T-helper 1 cell (primary cell): ENCODE data around the gene FAM20A.
A peak's percentile ranks its signal among the peaks of the same experiment; 100 is the strongest.
"Not testable (repeated sequence)": the region's sequence is repeated elsewhere in the genome, so short reads cannot be mapped to it uniquely, and the experiment has no call there.

Experiments
- DNase-seq, 5 donors: peaks; one replicate each; pipeline ENCODE4 v3.0.0-alpha.2; 2012 to 2020

The FAM20A gene

DNA sequence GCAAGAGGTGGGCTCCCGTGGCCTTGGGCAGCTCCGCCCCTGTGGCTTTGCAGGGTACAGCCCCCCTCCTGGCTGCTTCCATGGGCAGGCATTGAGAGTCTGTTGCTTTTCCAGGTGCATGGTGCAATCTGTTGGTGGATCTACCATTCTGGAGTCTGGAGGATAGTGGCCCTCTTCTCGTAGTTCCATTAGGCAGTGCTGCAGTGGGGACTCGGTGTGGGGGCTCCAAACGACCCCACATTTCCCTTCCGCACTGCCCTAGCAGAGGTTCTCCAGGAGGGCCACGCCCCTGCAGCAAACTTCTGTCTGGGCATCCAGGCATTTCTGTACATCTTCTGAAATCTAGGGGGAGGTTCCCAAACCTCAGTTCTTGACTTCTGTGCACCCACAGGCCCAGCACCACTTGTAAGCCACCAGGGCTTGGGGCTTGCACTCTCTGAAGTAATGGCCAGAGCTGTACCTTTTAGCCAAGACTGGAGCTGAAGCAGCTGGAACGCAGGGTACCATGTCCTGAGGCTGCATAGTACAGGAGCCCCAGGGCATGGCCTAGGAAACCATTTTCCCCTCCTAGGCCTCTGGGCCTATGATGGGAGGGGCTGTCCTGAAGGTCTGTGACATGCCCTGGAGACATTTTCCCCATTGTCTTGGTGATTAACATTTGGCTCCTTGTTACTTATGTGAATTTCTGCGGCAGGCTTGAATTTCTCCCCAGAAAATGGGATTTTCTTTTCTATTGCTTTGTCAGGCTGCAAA, 82.9 kb downstream of the FAM20A start:
- no peak for DNase-seq

DNA sequence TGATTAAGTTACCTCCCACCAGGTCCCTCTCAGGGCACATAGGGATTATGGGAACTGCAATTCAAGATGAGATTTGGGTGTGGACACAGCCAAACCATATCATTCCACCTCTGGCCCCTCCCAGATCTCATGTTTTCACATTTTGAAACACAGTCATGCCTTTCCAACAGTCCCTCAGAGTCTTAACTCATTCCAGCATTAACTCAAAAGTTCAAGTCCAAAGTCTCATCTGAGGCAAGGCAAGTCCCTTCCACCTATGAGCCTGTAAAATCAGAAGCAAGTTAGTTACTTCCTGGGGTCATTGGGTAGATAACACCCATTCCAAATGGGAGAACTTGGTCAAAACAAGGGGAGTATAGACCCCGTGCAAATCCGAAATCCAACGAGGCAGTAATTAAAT, 83.6 kb downstream of the FAM20A start:
- DNase-seq: not testable (repeated sequence)

DNA sequence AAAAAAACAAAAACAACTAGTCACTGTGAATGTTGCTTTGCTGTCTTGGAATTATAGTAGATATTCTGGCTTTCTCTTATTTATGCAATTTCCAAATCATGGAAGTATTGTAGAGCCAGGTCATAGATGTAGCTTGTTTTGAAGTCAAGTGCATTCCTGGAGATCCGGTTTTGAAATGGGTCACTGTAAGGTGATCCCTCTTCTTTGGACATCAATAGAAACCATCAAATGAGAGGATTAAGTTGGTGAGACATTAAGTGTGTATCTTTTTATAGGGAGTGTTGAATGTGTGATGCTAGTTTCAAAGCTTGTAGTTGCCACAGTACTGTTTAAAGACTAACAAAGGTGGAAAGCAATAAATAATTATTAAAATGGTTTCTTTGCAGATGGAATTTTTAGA, 84.4 kb downstream of the FAM20A start:
- DNase-seq: no peak

DNA sequence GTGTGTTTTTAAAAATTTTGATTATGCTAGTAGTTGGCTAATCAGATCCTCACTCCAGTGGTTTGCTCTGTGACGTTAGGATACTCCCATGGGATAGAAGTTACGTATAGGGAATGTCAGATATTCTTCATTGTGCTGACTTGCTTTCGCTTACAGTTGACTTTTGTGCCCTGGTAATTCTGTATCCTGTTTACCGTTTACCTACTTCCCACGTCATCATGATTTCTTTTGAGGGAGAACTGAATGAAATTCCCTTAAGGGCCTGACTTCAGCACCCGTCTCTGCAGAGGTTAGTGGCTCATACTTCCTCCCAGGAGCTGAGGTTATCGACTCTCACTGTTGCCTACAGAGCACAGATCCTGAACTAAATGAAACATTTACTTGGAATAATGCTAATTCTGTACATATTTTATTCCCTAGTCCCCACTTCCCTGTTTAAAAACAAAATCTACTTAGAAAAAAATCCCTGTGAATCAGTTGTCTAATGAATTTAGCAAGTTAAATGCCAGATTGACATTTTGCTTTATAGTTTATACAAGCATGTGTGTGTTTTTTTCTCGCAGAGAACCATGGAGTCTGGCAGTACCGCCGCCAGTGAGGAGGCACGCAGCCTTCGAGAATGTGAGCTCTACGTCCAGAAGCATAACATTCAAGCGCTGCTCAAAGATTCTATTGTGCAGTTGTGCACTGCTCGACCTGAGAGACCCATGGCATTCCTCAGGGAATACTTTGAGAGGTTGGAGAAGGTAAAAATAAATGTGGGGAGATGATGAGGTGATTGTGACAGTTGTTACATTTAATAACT, 86.1 kb downstream of the FAM20A start:
- DNase-seq: no peak

DNA sequence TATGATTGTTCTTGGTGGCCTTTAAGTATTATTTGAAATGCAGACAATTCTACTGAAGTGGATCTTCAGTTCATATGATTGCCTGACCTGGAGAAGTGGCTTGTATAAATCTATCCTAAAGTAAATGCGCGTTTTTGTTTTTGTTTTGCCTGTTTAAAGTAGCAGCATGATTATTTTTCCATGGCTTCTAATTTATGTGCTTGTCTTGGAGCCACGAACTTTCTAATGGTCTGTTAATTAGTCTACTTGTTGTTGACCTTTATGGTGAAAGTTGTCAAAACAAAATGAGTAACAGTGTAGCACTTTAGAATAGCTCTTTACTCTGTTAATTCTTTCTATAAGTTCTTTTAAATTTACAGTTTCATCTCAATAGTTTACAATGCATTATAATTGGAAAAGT, 87.2 kb downstream of the FAM20A start:
- DNase-seq: no peak

DNA sequence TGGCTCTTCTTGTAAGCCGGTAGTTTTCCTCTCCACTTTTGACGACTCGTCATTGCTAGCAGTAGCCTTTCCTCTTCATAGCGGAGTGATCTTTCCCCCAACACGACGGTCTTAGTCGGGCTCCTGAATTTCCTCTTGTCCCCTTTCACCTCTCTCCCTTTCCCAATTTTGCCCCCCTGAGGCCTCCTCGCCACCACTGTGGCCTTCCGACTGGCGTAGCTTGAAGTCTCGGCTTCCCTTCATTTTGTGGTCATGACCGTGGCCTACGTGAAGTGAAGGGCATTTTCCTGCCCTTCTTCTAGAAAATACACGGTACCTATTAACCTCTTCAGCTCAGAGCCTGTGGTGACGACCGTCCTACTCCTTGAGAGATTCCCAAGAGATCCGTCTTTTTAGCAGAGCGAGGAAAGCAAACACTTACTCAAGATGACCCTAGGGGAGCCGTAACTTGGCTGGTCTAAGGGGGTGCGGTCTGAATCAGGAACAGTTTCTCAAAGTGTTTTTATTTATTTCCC, 88.2 kb downstream of the FAM20A start:
- DNase-seq: peak in 2 of 5 donors; percentile 14 to 21

DNA sequence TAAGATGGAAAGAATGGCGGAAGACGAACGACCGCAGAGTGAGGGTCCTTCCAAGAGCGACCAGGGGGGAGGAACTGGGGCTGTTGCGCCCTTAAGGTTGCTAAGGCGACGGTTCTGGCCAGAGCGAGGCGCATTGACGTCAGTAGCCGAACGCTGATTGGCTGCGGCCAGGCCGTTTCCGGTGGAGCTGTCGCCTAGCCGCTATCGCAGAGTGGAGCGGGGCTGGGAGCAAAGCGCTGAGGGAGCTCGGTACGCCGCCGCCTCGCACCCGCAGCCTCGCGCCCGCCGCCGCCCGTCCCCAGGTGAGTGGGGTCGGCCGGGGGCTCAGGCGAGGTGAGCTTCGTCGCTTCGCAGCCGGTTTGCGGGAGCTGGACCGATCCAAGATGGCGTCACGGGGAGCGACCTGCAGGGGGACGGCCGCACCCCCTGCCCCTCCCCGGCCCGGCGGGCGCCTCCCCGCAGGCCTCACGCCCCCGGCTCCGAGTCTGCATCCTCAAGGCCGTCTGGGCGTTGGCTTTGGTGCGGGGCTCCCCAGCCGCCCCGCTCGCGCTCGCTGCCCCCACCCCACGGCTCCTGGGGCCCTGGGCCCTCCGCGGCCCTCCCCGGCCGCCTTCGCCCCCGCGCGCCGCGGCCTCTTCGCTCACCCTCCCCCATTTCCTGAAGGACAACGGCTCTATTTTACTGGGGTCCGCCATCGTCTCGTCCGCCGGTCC, 88.8 kb downstream of the FAM20A start, which contains the start of gene PRKAR1A:
Gene PRKAR1A (plus strand): TSS at position 184 of the 713 bp plus-strand sequence. CDS start 2,970 bp downstream, outside the sequence.
- DNase-seq: peak; percentile 82 to 92 (median 89)

DNA sequence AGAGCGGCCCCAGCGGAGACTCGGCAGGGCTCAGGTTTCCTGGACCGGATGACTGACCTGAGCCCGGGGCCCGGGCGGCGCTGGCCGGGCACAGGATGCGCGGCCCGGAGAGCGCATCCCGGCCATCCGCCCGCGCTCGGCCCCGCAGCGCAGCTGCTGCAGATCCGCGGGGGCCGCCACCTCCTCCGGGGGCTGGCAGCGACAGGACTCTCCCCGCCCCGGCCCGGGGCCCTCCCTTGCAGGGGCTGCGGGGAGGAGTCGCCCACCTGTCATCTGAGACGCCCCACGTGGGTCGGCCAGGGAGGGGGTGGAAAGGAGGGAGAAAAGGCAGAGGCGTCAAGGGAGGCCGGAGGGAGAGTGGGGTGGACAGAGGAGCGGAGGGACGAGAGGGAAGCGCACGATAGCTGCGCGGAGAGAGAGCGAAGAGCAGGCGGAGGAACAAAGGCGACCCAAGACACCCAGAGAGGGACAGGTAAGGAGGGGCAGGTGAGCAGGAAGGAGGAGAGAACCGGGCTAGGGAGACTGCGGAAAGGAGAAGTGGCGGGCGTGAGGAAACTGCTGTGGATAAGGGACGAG, 89.4 kb downstream of the FAM20A start:
- peak in 4 of 5 donors; percentile 43 to 69 (median 58) for DNase-seq

DNA sequence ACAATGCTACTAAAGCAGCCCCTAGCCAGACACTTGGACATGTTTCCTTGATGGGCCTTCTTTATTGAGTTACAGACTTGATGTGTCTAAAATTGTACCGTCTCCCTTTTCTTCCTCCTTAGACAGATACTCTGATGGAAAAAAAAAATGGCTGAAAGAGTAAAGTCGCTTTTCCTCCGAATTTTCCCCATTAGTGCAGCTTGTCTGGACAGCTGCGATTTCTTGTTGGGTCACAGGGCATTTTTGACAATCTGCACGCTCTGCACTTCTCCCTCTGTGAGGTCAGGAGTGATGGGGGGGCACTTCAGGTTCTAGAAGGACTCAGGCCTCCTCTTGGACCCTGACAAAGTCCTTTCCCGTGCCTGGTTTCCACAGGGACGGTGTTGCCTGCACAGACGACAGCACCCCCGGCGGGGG, 89.9 kb downstream of the FAM20A start:
- DNase-seq: no peak

DNA sequence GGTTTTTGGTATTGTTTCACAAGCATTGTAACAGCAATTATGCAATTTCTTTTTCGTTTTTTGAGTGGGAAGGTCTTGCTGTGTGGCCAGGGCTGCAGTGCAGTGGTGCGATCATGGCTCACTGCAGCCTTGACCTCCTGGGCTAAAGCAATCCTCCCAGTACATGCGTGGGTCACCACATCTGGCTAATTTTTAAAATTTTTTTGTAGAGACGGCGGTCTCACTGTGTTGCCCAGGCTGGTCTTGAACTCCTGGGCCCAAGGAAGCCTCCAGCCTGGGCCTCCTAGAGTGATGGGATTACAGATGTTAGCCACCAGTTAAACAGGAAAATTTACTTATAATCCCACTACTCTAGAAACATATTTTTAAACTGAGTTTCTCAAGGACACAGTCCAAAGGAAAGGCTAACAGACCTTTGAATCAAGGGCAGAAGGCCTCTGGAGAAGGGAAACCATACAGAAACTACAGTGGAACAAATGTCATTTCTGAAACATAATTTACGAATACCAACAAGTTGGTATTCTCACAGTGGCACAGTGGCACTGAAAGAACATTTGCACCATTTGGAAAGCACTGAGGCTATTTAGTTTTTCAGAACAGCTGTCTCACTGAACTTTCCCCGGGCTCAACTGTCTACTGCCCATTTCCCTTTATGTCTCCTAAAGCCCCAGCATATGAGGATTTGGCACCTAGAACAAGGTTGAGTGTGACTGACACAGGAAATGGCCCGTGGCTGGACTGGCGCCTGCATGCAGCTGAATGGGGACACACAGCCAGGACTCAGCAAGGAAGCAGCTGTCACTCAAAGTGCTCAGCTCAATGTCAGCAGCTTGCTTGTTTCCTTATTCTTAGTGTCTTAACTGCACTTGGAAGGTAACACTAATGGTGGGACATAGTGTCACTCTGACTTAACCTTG, 91.8 kb downstream of the FAM20A start:
- DNase-seq: peak in 1 of 5 donors; percentile 36

DNA sequence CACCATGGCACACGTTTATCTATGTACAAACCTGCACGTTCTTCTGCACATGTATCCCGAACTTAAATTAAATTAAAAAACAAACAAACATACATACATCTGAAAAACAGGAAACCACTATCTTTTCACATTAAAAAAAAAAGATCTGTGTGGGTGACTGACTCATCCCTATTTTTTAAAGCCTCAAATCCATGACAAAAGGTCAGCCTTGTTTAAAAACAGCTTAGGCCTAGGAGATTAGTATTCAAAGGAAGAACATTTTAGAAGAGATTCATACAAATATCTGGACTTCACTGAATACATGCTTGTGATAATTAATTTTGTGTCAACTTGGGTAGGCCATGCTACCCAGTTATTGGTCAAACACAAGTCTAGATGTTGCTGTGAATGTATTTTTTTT, 93.6 kb downstream of the FAM20A start:
- no peak for DNase-seq

DNA sequence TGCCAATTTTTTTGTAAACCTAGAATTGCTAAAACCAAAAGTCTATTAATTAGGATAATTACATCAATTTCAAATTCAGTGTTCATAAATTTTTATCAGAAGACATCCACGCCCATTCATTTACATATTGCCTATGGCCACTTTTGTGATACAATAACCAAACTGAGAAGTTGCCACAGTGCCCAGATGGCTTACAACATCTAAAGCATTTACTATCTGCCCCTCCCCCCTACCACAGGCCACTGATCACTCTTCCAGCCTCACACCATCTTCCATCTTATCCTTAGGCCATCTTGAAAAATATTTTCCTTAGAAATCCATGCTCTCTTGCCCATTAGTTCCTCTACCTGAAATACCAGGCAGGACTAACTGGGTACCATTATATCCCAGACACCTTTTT, 95.2 kb downstream of the FAM20A start:
- no peak for DNase-seq

DNA sequence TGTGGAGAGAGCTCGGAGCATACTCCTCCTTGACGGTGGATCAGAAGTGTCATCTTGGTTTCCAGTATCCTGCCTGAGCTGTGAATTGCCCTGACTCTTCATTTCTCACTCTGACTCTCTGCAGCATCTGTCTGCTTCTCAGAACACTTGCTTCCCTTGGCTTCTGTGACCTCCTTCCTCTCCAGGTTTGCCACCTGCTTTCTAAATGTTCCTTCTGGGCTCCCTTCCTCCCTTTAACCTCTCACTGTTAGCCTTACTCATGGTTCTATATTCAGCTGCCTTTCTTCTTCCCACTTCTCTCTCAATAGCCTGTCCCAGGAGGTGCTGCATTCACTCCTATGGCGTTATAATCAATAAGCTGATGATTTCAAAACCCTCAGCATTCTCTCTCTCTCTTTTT, 100.1 kb downstream of the FAM20A start:
- DNase-seq: peak in 1 of 5 donors; percentile 38

DNA sequence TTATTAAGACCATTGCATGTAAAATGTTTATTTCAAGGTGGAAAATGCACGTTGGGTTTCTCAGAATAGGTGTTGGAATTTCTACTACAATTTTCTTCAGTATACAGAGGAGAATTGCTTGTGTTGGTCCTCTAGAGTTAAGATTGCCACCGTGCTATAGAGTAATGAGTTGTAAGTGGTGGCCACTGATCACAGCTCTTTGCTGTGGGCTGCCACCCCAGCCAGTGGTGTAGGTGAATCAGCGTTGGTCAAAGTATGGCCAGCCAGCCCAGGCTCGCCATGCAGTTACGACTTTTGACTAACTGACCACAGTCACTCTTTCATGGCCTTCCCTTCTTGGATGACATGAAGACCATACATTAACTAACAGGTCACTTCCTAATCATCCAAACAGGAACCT, 101.6 kb downstream of the FAM20A start:
- DNase-seq: no peak

DNA sequence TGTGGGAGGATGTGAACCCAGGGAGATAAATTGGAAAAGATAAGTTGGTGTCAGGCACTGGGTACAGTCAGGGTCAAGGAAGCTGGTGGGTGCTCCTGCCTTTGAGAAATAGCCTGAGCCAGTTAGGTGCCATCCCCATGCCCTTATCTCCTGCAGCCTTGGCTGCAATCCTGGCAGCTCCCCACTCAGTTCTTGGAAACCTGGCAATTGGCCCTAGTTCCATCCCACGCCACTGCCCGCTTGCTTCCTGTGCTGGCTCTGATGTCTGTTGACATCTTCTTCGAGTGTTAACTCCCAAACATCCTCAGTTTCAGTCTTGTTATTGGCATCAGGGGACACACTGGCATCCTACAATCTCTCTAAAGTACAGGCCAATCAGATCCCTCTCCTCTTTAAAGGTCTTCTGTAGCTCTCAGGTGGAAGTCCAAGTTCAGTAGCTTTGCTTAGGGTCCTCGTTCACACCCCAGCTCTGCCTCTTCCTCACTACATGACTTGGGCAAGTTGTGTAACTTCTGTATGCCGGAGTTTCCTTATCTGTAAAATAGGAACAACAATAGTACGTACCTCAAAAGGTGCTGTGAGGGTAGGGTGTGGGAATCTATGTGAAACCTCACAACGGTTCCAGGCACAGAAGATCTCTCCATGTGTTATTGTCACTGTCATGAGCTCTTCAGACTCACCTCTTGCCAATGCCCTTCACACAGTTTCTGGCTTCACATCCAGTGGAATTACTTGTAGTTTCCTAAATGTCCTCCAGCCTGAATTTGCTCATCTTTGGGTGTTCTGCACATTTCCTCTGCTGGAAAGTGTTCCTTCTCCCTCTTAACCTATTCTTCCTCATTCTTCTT, 102.5 kb downstream of the FAM20A start:
- peak in 1 of 5 donors; percentile 21 for DNase-seq

DNA sequence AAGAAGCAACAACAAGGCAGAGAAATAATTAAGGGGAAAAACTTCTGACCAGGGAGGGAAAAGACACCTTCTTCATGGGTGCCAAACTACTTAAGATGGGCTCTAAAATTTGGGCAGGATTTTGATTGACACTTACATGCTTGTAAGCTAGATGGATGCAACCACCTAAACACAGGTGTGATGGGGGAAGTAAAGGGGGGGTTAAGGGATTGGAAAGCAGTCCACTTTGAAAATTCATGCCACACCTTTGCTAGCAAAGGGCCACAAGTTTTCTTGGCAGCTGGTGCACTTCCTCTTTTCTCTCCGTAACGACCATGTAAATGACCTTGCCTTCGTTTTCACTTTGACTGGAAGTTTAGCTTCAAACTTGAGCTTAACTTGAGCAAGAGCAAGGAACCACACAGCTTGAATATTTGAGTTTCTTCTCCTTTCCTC, 103.3 kb downstream of the FAM20A start:
- peak in 1 of 5 donors; percentile 77 for DNase-seq

DNA sequence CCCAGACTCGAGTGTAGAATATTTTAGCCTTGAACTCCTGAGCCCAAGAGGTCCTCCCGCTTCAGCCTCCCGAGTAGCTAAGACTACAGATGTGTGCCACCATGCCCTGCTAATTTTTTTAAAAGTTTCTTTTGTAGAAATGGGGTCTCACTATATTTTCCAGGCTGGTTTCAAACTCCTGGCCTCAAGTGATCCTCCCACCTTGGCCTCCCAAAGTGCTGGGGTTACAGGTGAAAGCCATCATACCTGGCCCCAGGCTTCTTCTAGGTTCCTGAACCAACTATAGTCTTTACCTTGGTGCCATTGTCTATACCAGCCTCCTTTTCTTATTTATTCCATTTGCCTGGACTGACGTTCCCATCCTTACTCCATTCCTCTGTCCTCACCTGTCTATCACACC, 106.1 kb downstream of the FAM20A start:
- no peak for DNase-seq

DNA sequence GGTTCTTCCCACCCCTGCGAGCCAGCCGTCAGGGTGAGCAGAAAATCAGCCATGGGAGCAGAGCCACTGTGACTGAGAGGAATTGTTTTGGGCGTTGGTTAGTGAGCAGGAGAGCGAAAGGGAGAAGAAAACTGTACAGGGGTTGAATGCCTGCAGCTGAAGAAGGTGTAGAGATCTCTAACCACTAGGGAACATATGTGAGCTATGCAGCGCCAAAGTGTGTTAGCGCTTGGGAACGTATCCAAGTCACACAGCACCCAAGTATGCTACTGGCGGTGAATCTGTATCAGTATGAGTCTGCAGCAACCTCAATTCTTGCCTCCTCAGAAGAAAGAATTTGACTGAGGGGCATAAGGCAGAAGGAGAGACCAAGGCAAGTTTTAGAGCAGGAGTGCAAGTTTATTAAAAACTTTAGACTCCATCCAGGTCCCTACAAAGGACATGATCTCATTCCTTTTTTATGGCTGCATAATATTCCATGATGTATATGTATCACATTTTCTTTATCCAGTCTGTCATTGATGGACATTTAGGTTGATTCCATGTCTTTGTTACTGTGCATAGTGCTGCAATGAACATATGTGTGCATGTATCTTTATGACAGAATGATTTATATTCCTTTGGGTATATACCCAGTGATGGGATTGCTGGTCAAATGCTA, 108.6 kb downstream of the FAM20A start:
- DNase-seq: not testable (repeated sequence)

DNA sequence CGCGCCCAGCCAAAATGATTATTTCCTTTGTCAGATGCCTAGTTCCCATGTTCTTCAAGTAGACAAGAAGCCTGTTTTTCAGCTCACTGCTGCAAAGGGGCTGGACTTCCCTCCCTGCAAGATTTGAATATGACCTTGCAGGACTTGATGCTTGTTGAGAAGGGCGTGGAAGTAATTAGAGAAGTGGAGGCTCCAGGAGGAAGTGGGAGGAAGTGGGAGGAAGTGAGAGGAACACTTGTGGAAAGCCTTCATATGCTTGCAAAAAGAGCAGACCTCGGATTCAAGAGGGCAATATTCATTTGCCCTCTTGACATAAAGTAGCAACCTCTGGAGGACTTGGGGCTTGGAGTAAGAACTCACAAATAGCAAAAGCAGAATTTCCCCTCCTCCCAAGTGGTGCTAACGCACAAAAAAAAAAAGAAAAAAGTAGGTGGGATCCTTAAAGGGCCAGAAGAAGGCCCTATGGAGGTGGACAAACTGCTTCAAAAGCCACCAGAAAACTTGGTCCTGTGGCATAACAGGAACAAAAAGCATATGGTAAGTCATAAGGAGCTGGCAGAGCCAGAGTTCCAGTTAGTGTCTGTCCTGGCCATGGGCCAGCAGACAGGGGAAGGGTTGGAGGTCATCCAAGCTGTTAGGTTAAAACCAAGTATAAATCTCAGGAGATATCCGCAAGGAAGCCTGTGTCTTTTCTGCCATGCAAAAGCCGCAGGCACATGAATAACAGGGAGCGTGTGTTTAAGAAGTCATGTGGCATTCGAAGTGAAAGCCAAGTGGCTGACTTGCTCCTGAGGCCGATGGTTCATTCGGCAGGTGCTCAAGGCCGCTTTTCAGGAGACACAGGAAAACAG, 109.6 kb downstream of the FAM20A start:
- no peak for DNase-seq
